Measurements from ENCODE around the gene ITIH5.
"Not testable (repeated sequence)": the region's sequence is repeated elsewhere in the genome, so short reads cannot be mapped to it uniquely, and the experiment has no call there.

ITIH5 gene

DNA sequence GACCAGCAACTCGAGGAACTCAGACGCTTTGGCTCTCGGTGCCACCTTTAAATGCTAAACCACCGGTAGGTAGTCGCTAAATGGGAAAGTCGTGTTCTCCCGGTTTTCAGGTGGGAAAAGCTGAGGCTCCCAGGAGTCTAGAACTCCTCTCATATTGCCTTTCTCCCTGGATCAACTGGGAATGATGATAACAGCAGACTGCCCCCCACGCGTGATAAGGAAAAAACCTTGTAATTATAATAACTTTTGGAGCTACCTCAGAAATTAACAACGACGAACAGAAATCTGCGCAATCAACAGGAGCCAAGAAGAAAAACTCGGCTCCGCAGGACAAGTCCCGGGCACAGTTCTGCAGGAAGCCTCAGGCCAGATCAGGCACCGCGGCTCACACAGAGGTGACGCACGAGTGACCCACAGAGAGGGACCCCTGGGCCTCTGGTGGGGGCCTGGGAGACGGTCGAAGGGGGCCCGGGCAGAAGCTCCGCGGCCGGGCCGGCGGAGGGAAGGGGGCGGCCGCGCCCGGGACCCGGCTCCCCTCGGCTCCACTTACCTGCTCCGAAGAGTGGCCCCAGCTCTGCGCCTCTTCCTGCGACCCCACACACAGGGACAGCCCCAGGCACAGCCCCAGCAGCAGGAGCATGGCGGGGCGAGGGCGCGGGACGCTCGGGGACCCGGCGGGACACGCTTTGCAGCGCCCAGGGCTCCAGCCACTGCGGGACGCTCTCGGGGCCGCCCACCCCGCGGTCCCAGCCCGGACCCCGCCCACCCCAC lies at the start of gene ITIH5:
ITIH5 (minus strand) TSS at position 714 of the 771 bp plus-strand sequence; CDS start at position 640, 74 bp downstream.
- DNase-seq (ENCODE audit: low read depth, low spot score): peak; percentile 28

DNA sequence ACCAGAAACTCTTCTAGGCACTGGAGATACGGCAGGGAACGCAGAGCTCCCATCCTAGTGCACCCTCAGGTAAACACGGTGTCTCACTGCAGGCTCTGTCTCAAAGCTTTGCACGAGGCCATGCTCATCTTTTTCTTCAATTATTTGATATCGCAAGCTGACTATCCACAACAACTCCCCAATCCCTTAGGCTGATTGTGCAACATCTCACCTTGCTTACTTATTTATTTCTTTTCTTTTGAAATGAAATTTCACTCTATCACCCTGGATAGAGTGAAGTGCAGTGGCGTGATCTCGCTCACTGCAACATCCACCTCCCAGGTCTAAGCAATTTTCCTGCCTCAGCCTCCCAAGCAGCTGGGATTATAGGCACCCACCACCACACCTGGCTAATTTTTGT lies 48.7 kb upstream of the ITIH5 start:
- DNase-seq (ENCODE audit: low read depth, low spot score): no peak

DNA sequence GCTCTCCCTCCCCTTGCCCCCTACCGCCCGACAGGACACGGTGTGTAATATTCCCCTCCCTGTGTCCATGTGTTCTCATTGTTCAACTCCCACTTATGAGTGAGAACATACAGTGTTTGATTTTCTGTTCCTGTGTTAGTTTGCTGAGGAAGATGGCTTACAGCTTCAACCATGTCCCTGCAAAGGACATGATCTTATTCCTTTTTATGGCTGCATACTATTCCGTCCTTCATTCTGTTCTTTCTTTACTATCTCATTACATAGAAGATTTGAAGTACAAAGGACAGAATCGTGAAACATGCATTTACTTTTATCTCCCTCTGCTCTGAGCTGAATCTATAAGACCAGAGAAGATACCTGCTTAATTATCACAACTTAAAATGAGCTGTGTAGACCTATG lies 44.3 kb upstream of the ITIH5 start:
- not testable (repeated sequence) for DNase-seq (ENCODE audit: low read depth, low spot score)

DNA sequence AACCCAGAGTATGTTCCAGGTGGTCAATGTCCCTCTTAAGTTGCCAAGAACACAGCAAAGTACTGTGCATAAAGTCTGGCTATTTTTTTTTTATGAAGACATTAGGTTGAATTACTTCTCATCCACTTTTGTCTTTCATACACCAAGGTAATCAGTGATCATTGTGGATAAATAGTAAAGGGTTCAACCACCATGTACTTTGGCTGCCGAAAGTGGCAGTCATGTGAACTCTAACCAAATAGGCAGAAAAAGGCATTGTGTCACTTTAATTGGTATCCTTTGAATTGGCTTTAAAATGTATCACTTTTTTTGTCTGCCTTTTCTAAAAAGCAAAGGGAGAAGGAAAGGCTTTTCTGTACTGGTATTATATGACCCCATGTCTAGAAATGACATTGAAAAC lies 43.7 kb upstream of the ITIH5 start:
- DNase-seq (ENCODE audit: low read depth, low spot score): no peak

DNA sequence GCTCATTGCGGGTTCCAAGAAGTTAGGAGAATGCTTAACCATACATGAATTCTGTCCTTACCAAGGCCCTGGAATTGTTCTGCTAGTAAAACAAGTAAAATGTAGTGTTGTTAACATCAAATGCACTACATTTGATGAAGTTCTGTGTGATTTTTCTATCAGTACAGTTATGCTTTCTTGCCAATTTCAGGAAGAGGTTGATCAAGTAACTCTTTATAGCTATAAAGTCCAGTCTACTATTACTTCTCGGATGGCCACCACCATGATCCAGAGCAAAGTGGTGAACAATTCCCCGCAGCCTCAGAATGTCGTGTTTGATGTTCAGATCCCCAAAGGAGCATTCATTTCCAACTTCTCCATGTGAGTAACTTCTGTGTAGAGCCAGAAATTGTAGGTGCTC lies 42.1 kb upstream of the ITIH5 start:
- no peak for DNase-seq (ENCODE audit: low read depth, low spot score)

DNA sequence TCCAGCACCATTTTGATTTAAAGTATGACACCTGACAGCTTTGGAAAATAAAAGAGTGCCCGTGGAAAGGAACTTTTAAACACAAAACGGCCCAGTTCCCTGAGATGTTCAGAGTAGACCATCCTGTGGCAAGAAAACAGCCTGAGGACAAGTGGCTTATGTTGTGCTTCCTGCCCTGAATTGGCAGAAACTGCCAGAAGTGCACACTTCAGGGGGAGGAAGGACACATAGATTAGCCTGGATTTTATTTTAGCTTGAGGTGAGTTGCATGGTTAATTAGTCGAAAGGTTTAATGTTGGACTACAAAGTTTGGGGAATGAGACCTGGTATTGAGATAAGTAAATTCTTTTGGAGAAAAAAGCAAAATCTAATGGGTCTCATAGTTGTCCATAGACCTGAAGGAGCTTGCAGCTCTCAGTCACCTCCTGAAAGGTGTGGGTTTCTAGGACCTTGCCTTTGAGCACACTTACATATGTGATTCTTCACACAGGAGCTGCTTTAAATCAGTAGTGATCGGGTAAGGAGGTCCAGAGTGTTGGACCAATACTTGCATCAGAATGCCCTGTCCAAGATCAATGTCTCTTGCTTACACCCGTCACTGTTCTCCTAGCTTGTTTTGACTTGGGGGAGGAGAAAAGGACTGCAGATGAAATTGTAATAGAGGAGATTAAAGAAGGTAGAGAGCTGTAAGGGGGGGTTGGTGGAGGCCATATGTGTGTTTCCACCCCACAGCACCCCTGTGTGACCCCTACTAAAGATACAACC lies 41.3 kb upstream of the ITIH5 start:
- no peak for DNase-seq (ENCODE audit: low read depth, low spot score)

DNA sequence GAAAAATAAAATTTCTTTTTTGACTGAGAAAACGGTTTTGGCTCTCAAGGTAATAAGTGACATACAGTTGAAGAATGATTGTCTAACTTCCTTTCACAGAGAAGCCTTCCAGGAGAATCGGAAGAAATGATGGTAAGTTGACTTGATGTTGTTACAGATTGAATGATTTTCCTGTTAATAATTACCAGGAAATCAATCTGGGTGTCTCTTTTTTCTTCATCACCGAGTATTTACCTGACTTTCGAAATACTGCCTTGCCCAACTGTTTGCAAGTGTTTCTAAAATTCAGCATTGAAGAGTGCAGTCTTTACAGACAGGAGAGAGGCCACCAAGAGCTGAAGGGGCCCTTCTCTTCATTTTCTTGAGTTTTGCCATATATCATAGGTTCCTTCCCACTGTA lies 40.3 kb upstream of the ITIH5 start:
- no peak for DNase-seq (ENCODE audit: low read depth, low spot score)

DNA sequence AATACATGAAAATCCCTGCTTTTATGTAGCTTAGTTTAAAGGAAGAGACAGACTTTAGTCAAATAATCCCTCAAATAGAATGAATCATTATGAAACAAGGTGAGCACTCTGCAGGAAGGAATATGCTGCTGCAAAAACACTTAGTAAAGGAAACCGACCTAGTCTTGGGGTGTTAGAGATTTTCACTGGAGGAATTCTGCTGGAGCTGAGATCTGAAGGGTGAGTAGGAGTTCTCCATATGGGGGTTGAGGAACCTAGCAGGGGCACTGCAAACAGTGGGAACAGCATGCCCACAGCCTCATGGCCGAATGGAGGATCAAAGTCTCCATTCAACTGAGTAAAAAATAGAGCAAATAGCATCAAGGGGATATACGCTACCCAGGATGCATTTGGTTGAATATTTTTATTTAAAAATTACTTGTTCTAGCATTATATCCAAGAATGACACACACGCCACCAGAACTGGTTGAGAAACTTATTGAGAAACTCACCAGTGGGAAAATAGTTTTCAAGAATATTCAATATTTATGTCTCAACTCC lies 39.8 kb upstream of the ITIH5 start:
- no peak for DNase-seq (ENCODE audit: low read depth, low spot score)

DNA sequence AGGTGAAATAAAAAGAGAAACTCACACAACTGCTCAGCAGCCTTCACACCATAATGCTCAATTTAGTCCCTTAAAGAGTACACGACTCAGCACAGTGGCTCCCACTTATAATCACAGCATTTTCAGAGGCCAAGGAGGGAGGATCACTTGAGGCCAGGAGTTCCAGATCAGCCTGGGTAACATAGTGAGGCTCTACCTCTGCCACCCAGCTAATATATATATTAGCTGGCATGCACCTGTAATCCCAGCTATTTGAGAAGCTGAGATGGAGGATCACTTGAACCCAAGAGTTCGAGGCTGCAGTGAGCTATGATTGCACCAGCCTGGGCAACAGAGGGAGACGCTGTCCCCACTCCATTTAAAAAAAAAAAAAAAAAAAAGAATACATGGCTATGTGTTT lies 38.6 kb upstream of the ITIH5 start:
- DNase-seq (ENCODE audit: low read depth, low spot score): no peak

DNA sequence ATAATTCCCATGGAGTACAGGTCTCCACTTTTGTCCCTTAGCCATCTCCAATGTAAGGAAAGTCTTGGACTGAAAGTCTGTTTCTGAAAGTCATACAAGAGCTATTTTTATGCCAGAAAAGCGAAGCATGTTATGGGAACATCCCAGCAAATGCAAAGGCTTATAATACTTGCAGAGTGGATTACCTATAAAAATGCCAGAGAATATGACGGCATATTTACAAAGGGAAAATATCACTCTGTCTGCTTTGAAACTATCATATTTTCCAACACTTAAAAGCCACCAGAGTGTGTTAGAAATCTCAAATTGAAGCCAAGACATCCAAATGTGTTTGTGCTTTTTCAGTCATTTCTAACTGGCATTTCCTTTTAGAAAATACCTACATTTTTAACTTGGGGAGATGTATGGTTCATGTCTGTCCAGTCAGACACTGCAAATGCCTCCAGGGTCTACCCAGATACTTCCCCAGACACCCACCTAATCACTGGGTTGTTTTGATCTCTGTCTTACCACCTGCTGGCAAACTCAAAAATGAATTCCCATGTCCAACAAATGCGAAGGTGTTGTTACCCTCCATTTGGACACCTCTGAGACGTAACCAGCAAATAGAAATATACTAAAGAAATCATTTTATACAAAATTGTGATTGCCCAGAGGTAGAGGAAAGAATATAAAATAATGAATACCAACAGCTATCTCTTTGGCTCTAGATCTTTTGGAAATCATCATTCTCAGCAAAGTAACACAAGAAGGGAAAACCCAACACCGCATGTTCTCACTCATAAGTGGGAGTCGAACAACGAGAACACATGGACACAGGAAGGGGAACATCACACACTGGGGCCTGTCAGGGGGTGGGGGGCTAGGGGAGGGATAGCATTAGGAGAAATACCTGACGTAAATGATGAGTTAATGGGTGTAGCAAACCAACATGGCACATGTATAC lies 37.6 kb upstream of the ITIH5 start:
- DNase-seq (ENCODE audit: low read depth, low spot score): no peak

DNA sequence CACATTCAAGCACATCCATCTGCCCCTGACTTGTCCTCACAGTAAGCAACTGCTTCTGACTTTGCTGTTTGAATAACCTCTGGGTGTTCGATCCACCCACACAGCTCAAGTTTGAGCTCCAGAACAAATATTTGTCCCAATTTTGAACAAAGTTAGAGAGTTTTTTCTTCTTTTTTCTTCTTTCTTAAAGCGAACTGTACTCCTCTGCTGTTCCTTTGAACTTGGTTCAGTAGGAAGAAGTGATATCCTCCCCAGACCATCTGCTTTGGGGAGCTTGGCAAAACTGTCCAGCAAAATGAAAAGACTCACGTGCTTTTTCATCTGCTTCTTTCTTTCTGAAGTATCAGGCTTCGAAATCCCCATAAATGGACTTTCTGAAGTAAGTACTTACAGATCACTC lies 36.4 kb upstream of the ITIH5 start, which contains the start of gene ITIH2:
ITIH2 (plus strand) TSS at position 177 of the 400 bp plus-strand sequence; CDS start at position 296, 119 bp downstream.
- DNase-seq (ENCODE audit: low read depth, low spot score): no peak

DNA sequence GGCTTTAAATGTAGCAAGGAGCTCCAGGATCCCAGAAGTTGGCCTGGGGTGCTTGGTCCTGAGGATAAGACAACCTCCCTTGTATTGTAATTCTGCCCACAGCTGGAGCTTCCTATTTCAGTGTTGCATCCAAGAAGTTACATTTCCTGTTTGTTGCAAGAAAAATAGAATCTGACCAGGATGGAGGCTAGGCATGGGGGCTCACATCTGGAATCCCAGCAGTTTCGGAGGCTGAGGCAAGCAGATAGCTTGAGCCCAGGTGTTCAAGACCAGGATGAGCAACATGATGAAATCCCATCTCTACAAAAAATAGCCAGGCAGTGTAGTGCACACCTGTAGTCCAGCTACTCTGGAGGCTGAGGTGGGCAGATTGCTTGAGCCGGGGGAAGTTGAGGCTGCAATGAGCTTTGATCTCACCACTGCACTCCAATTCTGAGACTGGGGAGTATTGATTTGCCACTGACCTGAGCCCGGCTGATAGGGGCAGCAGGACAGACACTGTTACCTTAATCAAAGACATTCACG lies 35.6 kb upstream of the ITIH5 start:
- no peak for DNase-seq (ENCODE audit: low read depth, low spot score)

DNA sequence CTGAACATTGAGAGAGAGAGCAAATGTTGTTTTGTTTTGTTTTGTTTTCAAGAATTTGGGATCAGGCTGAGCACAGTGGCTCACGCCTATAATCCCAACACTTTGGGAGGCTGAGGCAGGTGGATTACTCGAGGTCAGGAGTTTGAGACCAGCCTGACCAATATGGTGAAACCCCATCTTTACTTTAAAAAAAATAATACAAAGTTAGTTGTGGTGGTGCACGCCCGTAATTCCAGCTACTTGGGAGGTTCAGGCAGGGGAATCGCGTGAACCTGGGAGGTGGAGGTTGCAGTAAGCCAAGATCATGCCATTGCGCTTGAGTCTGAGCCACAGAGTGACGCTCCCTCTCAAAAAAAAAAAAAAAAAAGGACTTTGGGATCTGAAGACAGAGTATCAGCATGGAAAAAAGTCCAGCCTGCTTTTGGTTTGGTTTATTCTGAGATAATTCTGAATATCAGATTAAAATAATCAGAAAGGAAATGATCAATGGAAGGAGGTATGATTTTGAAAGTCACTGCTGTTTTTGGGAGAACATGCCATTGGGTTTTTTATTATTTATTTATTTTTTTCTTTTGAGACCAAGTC lies 34.5 kb upstream of the ITIH5 start:
- DNase-seq (ENCODE audit: low read depth, low spot score): no peak

DNA sequence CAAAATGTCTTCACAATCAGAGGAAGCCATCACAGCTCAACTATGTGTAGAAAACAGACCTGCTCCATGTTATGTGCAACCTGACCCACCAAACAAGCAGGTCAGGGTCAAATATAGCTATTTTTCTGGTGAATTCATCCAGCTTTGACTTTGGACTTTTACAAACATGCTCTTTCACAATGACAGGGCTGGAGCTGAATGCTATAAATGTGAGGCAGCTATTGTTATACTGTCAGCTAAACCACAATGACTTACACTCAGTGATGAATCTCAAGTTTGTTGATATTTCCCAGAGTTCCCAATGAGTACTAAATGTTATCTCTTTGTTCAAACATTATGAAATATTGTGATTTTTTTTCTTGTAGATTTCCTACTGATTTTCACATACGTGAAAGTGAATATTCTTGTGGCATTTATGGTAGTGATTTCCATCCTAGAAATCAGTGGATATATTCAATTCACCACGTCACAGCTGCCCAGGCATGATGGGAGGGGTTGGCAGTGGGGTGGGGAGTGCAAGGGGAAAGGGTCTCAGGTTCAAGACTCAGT lies 33.9 kb upstream of the ITIH5 start:
- DNase-seq (ENCODE audit: low read depth, low spot score): no peak

DNA sequence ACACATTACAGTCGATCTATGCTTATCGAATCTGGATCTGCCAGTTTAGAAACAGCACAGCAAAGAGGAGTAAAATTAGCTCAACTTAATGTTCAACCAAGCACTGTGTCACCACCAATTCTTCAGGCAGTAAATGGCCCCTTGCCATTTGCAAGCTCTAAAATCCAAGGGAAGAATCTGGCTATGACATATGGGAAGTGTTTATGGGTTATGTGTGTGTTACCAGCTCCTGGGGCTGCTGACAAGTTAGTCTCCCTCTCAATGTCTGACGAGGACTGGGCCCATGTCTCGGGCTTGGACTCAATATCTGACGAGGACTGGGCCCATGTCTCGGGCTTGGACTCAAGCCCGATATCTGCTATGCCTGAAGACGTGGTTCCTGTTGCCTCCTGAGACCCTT lies 30.7 kb upstream of the ITIH5 start:
- no peak for DNase-seq (ENCODE audit: low read depth, low spot score)

DNA sequence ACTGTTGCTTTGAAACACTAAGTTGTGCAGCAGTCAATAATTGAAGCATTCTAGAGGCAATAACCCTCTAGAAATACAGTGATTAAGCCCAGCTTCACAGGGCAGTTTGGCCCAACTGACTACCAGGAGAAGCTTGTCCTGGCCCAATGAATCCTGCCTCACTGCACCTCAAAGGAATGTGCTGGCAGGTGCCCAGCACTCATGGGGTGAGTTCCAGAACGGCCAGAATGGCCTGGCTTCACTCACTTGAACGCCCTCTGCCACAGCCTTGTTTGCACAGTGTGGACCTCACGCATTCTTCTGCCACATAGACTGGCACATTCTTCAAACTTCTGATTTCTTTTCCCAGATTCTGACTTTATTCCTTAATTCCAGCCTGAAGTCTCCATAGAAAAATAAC lies 29.8 kb upstream of the ITIH5 start:
- no peak for DNase-seq (ENCODE audit: low read depth, low spot score)

DNA sequence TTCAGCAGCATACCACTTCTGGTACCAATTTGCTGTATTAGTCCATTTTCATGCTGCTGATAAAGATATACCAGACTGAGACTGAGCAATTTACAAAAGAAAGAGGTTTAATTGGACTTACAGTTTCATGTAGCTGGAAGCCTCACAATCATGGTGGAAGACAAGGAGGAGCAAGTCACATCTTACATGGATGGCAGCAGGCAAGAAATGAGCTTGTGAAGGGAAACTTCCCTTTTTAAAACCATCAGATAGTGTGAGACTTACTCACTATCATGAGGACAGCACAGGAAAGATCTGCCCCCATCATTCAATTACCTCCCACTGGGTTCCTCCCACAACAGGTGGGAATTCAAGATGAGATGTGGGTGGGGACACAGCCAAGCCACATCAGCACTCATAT lies 26.4 kb upstream of the ITIH5 start:
- DNase-seq (ENCODE audit: low read depth, low spot score): not testable (repeated sequence)

DNA sequence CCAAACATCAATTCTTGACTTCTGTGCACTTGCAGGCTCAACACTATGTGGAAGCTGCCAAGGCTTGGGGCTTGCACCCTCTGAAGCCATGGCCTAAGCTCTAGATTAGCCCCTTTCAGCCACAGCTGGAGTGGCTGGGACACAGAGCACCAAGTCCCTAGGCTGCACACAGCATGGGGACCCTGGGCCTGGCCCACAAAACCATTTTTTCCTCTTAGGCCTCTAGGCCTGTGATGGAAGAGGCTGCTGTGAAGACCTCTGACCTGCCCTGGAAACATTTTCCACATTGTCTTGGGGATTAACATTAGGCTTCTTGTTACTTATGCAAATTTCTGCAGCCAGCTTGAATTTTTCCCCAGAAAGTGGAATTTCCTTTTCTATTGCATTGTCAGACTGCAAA lies 25.6 kb upstream of the ITIH5 start:
- DNase-seq (ENCODE audit: low read depth, low spot score): not testable (repeated sequence)

DNA sequence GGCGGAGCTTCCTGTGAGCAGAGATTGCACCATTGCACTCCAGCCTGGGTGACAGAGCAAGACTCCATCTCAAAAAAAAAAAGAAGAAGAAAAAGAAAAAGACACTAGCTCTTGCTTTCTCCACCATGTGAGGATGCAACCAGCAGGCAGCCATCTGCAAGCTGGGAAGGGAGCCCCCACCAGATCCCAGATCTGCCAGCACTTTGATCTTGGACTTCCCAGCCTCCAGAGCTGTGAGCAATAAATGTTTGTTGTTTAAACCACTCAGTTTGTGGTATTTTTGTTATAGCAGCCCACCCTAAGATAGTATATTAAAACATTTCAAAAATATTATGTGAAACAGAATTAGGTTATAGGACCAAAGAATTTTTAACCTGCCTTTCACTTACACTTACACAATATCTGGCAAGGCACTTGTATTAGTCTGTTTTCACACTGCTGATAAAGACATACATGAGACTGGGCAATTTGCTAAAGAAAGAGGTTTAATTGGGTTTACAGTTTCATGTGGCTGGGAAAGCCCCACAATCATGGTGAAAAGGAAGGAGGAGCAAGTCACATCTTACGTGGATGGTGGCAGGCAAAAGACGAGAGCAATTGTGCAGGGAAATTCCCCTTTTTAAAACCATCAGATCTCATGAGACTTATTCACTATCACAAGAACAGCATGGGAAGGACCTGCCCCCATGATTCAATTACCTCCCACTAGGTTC lies 24.3 kb upstream of the ITIH5 start:
- DNase-seq (ENCODE audit: low read depth, low spot score): not testable (repeated sequence)

DNA sequence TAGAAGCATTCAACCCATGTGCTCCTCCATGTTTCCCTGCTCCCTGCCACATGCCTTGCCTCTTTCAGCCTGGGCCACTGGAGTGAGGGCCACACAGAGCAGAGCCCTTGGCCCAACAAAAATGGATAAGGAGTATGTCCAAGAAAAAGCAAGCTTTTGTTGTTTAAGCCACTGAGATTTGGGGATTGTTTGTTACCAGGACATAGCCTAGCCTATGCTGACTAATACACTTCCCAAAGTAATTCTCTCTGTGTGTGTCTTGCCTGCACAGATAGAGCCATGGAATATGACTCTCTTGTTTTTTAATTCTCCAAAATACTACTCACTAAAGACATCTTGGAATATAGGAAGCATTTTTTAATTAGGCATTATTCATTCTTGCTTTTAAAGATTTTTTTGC lies 22.8 kb upstream of the ITIH5 start:
- DNase-seq (ENCODE audit: low read depth, low spot score): no peak
